GM19467 (cell line): ENCODE measurements around the gene TIMM10B.

Source experiments
- ATAC-seq: cut with Tn5 transposase; IDR thresholded peaks from one replicate; pipeline ENCODE4 v1.9.1; 2021; ENCODE audit warnings: mild to moderate bottlenecking, moderate library complexity; ENCODE audit not compliant: unreplicated experiment

TIMM10B gene, protein sequence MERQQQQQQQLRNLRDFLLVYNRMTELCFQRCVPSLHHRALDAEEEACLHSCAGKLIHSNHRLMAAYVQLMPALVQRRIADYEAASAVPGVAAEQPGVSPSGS

DNA sequence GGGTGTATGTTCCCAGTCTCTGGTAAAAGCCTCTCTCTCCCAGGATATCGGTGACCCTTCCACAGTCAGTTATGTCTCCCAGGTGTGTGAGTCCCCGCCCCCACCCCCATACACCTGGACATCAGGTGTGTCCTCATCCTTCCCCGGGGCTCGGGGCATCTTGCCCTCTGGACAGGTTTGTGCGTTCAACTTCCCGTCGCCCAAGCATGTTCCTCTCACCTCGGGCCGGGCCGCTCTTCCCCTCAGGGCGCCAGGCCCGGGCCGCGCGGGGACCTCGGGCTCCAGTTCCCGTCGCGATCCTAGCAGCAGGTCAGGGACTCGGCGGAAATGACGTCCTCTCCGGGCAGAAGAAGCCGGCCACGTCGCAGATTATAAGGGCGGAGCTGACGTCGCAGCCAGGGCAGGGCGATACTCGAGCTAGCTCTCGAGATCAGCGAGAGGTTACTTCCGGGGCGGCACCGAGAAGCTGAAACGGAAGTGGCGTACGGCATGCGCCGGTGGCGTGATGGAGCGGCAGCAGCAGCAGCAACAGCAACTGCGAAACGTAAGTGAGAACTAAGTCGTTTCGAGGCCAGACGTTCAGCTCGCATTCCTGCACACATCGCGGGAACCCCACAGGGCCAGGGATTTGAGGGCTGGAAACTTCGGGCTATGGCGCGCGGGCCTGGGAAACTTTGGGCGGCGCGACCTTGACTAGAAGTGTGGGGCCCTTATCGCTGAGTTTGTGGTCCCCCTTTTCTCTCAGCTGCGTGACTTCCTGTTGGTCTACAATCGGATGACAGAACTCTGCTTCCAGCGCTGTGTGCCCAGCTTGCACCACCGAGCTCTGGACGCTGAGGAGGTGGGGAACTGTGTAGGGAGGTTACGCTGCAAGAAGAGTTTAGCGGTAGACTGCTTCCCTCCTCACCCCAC is at the start of gene TIMM10B, which contains the start of gene ARFIP2:
TSS of gene TIMM10B (plus strand) at position 490 of the 912 bp plus-strand sequence. CDS start at position 506, 16 bp downstream.
TSS of gene ARFIP2 (minus strand) at position 320 of the 912 bp plus-strand sequence. CDS start 910 bp downstream, outside the sequence.
- peak; percentile 97 for ATAC-seq

- no peak for ATAC-seq
These were observed 49.4 kb upstream of the TIMM10B start for GRCh38 chr11:6431861-6432260.

DNA sequence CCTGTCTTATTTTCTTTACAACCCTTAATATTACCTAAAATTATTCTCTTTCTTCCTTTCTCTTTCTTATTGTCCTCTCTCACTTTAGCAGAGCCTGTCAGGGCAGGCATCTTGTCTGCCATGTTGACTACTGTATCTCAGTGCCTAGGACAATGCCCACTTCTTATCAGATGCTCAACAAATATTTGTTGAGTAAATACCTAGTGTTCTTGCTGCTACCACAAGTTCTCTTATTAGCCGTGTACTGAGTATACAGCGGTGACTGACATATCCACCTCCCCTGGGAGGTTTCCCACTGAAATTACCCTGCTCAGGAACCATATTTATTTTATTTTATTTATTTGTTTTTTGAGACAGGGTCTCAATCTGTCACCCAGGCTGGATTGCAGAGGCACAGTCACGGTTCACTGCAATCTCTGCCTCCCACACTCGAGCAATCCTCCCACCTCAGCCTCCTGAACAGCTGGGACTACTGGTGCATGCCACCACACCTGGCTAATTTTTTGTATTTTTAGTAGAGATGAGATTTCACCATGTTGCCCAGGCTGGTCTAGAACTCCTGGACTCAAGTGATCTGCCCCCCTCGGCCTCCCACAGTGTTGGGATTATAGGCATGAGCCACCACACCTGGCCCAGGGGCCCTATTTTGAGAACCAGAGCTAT is 47.2 kb upstream of the TIMM10B start:
- no peak for ATAC-seq

- no peak for ATAC-seq
These were observed 43.9 kb upstream of the TIMM10B start for GRCh38 chr11:6437423-6437822.

- ATAC-seq, result no peak
These were observed 43.3 kb upstream of the TIMM10B start for GRCh38 chr11:6437993-6438392.

GRCh38 chr11:6438979-6439571 is 42.2 kb upstream of the TIMM10B start:
- ATAC-seq, result no peak

- no peak for ATAC-seq
These were observed 40.4 kb upstream of the TIMM10B start, which contains the start of gene HPX for GRCh38 chr11:6440906-6441358. HPX (minus strand) TSS chr11:6440987; CDS start chr11:6440963, 24 bp downstream.

GRCh38 chr11:6442441-6442840 is 38.9 kb upstream of the TIMM10B start:
- no peak for ATAC-seq

- peak; percentile 79 for ATAC-seq
These were observed 37.9 kb upstream of the TIMM10B start for GRCh38 chr11:6443269-6444003.

- ATAC-seq, result no peak
These were observed 32.7 kb upstream of the TIMM10B start for GRCh38 chr11:6448574-6448973.

- no peak for ATAC-seq
These were observed 29.1 kb upstream of the TIMM10B start for GRCh38 chr11:6452219-6452618.

DNA sequence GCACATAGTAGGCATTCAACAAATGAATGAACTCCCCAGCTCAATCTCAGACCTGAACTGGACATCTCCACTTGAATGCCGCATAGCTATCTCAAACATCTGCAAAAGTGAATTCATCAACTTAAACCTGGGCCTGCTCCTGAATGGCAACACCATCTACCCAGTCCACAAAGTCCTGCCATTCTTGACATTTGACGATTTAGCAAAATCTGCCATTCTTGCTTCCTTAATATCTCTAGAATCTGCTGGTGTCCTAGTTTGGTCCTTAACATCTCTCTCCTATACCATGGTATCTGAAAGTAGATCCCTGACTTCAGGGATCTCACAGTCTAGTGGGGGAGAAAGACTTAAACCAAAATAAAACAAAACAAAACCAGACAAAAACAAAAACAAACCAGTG is 28.1 kb upstream of the TIMM10B start:
- no peak for ATAC-seq

DNA sequence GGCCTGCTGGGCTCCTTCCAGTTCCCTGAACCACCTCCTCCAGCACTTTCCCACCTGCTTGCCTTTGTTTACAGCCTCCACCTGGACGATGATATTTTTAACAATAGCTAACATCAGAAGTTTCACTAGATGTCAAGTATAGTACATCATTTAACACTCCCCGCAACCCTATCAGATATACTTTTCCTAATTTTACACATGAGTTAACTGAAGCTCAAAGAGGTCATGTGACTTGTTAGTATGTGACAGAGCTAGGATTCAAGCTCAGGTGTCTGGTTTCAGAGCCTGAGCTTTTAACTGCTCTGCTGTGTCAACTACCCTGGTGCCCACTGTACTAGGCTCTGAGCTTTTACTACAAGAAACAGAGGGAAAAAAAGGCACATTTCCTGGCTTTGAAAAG is 26.2 kb upstream of the TIMM10B start:
- ATAC-seq, result no peak

- no peak for ATAC-seq
These were observed 24.8 kb upstream of the TIMM10B start for GRCh38 chr11:6456361-6457073.

DNA sequence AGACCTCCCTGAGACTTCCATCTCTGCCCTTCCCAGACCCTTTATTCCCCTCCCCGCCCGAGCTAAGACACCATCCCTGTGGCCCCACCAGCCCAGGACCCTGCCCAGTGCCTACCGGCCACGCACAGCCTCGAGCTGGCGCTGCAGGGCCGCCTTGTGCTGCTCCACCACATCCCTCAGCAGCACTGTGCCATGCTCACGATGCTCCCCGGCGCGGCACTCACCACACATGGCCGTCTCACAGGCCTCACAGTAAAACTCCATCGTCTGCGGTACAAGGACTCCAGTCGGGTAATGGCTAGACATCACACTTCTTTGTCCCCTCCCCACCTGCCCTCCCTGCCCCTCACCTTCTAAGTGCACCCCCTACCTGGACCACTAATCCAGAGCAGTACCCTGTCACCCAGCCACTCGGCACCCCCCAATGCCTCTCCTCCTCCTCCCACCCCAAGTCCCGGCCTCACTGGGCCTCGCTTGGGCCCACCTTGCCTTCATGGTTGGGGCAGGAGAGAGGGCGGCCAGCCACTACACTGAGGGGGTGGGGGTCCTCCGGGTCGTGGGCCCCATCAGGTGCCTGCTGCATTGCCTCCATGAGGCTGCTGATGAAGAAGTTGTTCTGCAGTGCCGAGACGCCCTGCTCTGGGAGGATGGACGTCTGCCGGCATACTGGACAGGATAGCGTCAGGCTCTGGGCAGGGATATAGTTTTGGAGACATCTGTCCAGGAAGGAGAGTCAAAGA is 23.6 kb upstream of the TIMM10B start:
- no peak for ATAC-seq

DNA sequence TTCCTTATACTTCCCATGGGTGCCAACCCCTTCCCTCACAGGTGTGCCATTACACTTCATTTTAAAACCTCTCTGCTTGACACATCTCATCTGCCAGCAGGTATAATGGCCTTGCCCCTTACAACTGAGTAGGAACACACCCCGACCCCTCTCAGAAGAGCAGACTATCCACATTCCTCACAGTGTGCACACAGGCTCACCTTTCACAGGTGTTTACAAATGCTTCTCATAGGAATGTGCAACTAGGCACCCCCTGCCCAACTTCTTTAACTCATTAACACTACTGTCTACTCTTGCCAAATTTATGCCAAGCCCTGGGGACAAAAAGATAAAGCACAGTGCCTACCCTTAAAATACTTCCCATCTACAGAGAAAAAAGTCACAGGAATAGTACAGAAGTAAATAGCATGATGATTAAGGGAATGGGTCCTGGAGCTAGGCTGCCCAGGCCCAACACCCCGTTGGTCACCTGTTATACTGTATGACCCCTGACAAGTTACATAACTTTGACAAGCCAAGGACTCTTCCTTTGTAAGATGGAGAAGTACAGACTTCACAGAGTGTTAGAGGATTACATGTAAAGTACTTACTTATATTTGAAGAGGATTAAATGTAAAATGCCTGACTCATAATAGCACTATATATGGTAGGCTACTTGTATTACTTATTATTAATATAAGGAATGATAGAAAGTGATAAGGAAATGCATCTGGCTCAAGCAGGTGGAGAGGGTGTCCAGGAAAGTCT is 22.8 kb upstream of the TIMM10B start:
- ATAC-seq, result no peak

- no peak for ATAC-seq
These were observed 22.2 kb upstream of the TIMM10B start for GRCh38 chr11:6459099-6459450.

GRCh38 chr11:6468712-6469495 is 12.4 kb upstream of the TIMM10B start:
- ATAC-seq, result no peak
